BLaER1 treated with 17β-estradiol and CSF1 and Interleukin-3, amounts not matched to agents 10 nM and 100 nM (cell line): ENCODE data around the gene AUH.
A peak's percentile ranks its signal among the peaks of the same experiment; 100 is the strongest.

Source experiments
- H3K27ac ChIP-seq, 11 experiments: shearing (Covaris generic); formaldehyde crosslinking; 2 replicates each; pipeline ENCODE4 v1.8.1; 2022
- H3K27me3 ChIP-seq, 11 experiments: shearing (Covaris generic); formaldehyde crosslinking; 2 replicates each; pipeline ENCODE4 v1.8.1; 2022
- H3K36me3 ChIP-seq, 11 experiments: shearing (Covaris generic); formaldehyde crosslinking; 2 replicates each; pipeline ENCODE4 v1.8.1; 2022
- H3K4me1 ChIP-seq, 10 experiments: shearing (Covaris generic); formaldehyde crosslinking; 2 replicates each; pipeline ENCODE4 v1.8.1; 2022
- H3K4me2 ChIP-seq, 11 experiments: shearing (Covaris generic); formaldehyde crosslinking; 2 replicates each; pipeline ENCODE4 v1.8.1; 2022
- H3K4me3 ChIP-seq, 10 experiments: shearing (Covaris generic); formaldehyde crosslinking; 2 replicates each; pipeline ENCODE4 v1.8.1; 2022
- H3K9ac ChIP-seq, 11 experiments: shearing (Covaris generic); formaldehyde crosslinking; 2 replicates each; pipeline ENCODE4 v1.8.1; 2022
- H3K9me3 ChIP-seq, 11 experiments: shearing (Covaris generic); formaldehyde crosslinking; replicated peaks in 1 of 11; 2 replicates each; pipeline ENCODE4 v1.8.1; 2022
- H4K20me1 ChIP-seq, 11 experiments: shearing (Covaris generic); formaldehyde crosslinking; 2 replicates each; pipeline ENCODE4 v1.8.1; 2022
- Cebpa-rat ChIP-seq, 11 experiments: shearing (Covaris generic); IDR thresholded peaks; 2 replicates each; pipeline ENCODE4 v1.8.1; 2022

Gene AUH

GRCh38 chr9:91336786-91337185 is 24.9 kb downstream of the AUH start:
- Histone ChIP-seq H3K9me3 (peaks cover 0 to 10% (median under 1%) of the 10 kb centered on the region in 11 experiments; a peak in 10 of 22 replicates), H3K4me1 (peaks cover 0 to 8% (median 0%) of the 10 kb centered on the region in 10 experiments; a peak in 5 of 20 replicates), H3K27ac (no peak overlapping the region), H3K27me3 (no peaks in the 10 kb centered on the region), H3K9ac (no peak overlapping the region), H3K36me3 (peaks cover 24 to 62% (median 34%) of the 10 kb centered on the region in 11 experiments), H4K20me1 (no peaks in the 10 kb centered on the region), H3K4me2 (no peak overlapping the region), H3K4me3 (no peak overlapping the region)
- no peak for TF ChIP-seq Cebpa-rat (IDR thresholded peaks at IDR 0.05)

- Histone ChIP-seq H3K9me3 (peaks cover 8 to 22% (median 12%) of the 10 kb centered on the region in 11 experiments; a peak in 17 of 22 replicates), H3K27me3 (no peaks in the 10 kb centered on the region), H3K4me2 (peak overlapping the region in 1 of 11 experiments; percentile 22; a peak in 2 of 22 replicates), H4K20me1 (no peaks in the 10 kb centered on the region), H3K27ac (no peak overlapping the region), H3K4me1 (peaks cover 0 to 8% (median 0%) of the 10 kb centered on the region in 10 experiments; a peak in 5 of 20 replicates), H3K9ac (no peak overlapping the region), H3K4me3 (no peak overlapping the region), H3K36me3 (peaks cover 6 to 51% (median 20%) of the 10 kb centered on the region in 11 experiments; a peak in 20 of 22 replicates)
- TF ChIP-seq Cebpa-rat (IDR thresholded peaks at IDR 0.05): no peak
Measured at GRCh38 chr9:91334053-91334452, 27.7 kb downstream of the AUH start.

GRCh38 chr9:91333551-91333950 is 28.2 kb downstream of the AUH start:
- no peak overlapping the region for H3K4me2 ChIP-seq
- peaks cover 4 to 52% (median 16%) of the 10 kb centered on the region in 11 experiments; a peak in 17 of 22 replicates for H3K36me3 ChIP-seq

GRCh38 chr9:91332546-91333231 is 29.0 kb downstream of the AUH start:
- H3K36me3 ChIP-seq: peaks cover 9 to 52% (median 17%) of the 10 kb centered on the region in 11 experiments
- H3K4me2 ChIP-seq: peak overlapping the region in 1 of 11 experiments; percentile 23; a peak in 1 of 22 replicates
- no peak overlapping the region for H3K4me3 ChIP-seq
- no peaks in the 10 kb centered on the region for H4K20me1 ChIP-seq
- H3K4me1 ChIP-seq: peaks cover 0 to 8% (median 0%) of the 10 kb centered on the region in 10 experiments; a peak in 5 of 20 replicates
- H3K9ac ChIP-seq: no peak overlapping the region
- H3K27ac ChIP-seq: no peak overlapping the region
- H3K9me3 ChIP-seq: peaks cover 19 to 36% (median 25%) of the 10 kb centered on the region in 11 experiments
- TF ChIP-seq Cebpa-rat (IDR thresholded peaks at IDR 0.05): no peak
- no peaks in the 10 kb centered on the region for H3K27me3 ChIP-seq

More at GRCh38 chr9:91333551-91333950, 28.2 kb downstream of the AUH start:
- no peak overlapping the region for H3K4me3 ChIP-seq
- TF ChIP-seq Cebpa-rat (IDR thresholded peaks at IDR 0.05): no peak
- H3K27me3 ChIP-seq: no peaks in the 10 kb centered on the region
- H3K9me3 ChIP-seq: peaks cover 12 to 27% (median 16%) of the 10 kb centered on the region in 11 experiments; a peak in 20 of 22 replicates
- no peak overlapping the region for H3K9ac ChIP-seq
- peaks cover 0 to 8% (median 0%) of the 10 kb centered on the region in 10 experiments; a peak in 5 of 20 replicates for H3K4me1 ChIP-seq
- H3K27ac ChIP-seq: no peak overlapping the region
- no peaks in the 10 kb centered on the region for H4K20me1 ChIP-seq

- Histone ChIP-seq H3K4me3 (no peak overlapping the region), H3K9ac (no peak overlapping the region), H4K20me1 (no peaks in the 10 kb centered on the region), H3K27me3 (no peaks in the 10 kb centered on the region), H3K4me1 (peaks cover 0 to 8% (median 0%) of the 10 kb centered on the region in 10 experiments; a peak in 5 of 20 replicates), H3K4me2 (no peak overlapping the region), H3K36me3 (peaks cover 16 to 52% (median 26%) of the 10 kb centered on the region in 11 experiments), H3K9me3 (peaks cover 28 to 44% (median 33%) of the 10 kb centered on the region in 11 experiments), H3K27ac (no peak overlapping the region)
- no peak for TF ChIP-seq Cebpa-rat (IDR thresholded peaks at IDR 0.05)
Measured at GRCh38 chr9:91331849-91332248, 29.9 kb downstream of the AUH start.

GRCh38 chr9:91328186-91328585 is 33.5 kb downstream of the AUH start:
- no peak overlapping the region for H3K9ac ChIP-seq
- peaks cover 19 to 68% (median 30%) of the 10 kb centered on the region in 11 experiments for H3K36me3 ChIP-seq
- peak overlapping the region in 1 of 10 experiments; percentile 0; a peak in 1 of 20 replicates for H3K4me3 ChIP-seq
- no peak overlapping the region for H3K4me2 ChIP-seq
- peaks cover 0 to 5% (median 0%) of the 10 kb centered on the region in 10 experiments; a peak in 2 of 20 replicates for H3K4me1 ChIP-seq
- H3K27ac ChIP-seq: no peak overlapping the region
- H3K27me3 ChIP-seq: no peaks in the 10 kb centered on the region
- H4K20me1 ChIP-seq: no peaks in the 10 kb centered on the region
- TF ChIP-seq Cebpa-rat (IDR thresholded peaks at IDR 0.05): no peak
- peaks cover 29 to 49% (median 37%) of the 10 kb centered on the region in 11 experiments for H3K9me3 ChIP-seq

GRCh38 chr9:91321691-91322090 is 40.0 kb downstream of the AUH start:
- Histone ChIP-seq H3K27me3 (no peaks in the 10 kb centered on the region), H4K20me1 (no peaks in the 10 kb centered on the region), H3K9me3 (peaks cover 0 to 3% (median 2%) of the 10 kb centered on the region in 11 experiments; a peak in 14 of 22 replicates), H3K9ac (no peak overlapping the region), H3K27ac (no peak overlapping the region), H3K4me2 (no peak overlapping the region), H3K4me3 (no peak overlapping the region), H3K36me3 (peaks cover 0 to 46% (median 18%) of the 10 kb centered on the region in 11 experiments; a peak in 19 of 22 replicates), H3K4me1 (peaks cover 6 to 12% (median 10%) of the 10 kb centered on the region in 10 experiments; a peak in 19 of 20 replicates)
- no peak for TF ChIP-seq Cebpa-rat (IDR thresholded peaks at IDR 0.05)

- peak overlapping the region in 10 of 11 experiments; percentile 6 to 37 (median 22); a peak in 15 of 22 replicates for H3K4me2 ChIP-seq
- peaks cover 6 to 12% (median 10%) of the 10 kb centered on the region in 10 experiments; a peak in 19 of 20 replicates for H3K4me1 ChIP-seq
- H3K9ac ChIP-seq: no peak overlapping the region
- H3K27ac ChIP-seq: no peak overlapping the region
- H3K27me3 ChIP-seq: no peaks in the 10 kb centered on the region
- no peaks in the 10 kb centered on the region for H4K20me1 ChIP-seq
- no peak overlapping the region for H3K4me3 ChIP-seq
- no peak for TF ChIP-seq Cebpa-rat (IDR thresholded peaks at IDR 0.05)
- peaks cover 0 to 43% (median 17%) of the 10 kb centered on the region in 11 experiments; a peak in 15 of 22 replicates for H3K36me3 ChIP-seq
- peaks cover 0 to under 1% (median 0%) of the 10 kb centered on the region in 11 experiments; a peak in 4 of 22 replicates for H3K9me3 ChIP-seq
Measured at GRCh38 chr9:91320299-91320698, 41.4 kb downstream of the AUH start.

GRCh38 chr9:91316093-91316492 is 45.6 kb downstream of the AUH start:
- Histone ChIP-seq H4K20me1 (no peaks in the 10 kb centered on the region), H3K27me3 (no peaks in the 10 kb centered on the region), H3K4me2 (no peak overlapping the region), H3K4me1 (peaks cover 6 to 12% (median 10%) of the 10 kb centered on the region in 10 experiments; a peak in 19 of 20 replicates), H3K27ac (no peak overlapping the region), H3K4me3 (no peak overlapping the region), H3K36me3 (peaks cover 3 to 57% (median 32%) of the 10 kb centered on the region in 11 experiments; a peak in 17 of 22 replicates), H3K9ac (no peak overlapping the region), H3K9me3 (peaks cover 0 to 14% (median 11%) of the 10 kb centered on the region in 11 experiments; a peak in 9 of 22 replicates)
- no peak for TF ChIP-seq Cebpa-rat (IDR thresholded peaks at IDR 0.05)
